DMS114 treated with DMSO at 0.1 percent for 48 hours (cell line): ENCODE results near the gene SNCAIP.
"Not testable (repeated sequence)": the region's sequence is repeated elsewhere in the genome, so short reads cannot be mapped to it uniquely, and the experiment has no call there.

Experiments used
- DNase-seq: peaks from one replicate; lab custom pipeline; 2025; ENCODE audit not compliant: unreplicated experiment; lab: John Stamatoyannopoulos, UW

The SNCAIP gene

GRCh38 chr5:122457178-122457826, 145.3 kb downstream of the SNCAIP start:
- DNase-seq: no peak

DNA sequence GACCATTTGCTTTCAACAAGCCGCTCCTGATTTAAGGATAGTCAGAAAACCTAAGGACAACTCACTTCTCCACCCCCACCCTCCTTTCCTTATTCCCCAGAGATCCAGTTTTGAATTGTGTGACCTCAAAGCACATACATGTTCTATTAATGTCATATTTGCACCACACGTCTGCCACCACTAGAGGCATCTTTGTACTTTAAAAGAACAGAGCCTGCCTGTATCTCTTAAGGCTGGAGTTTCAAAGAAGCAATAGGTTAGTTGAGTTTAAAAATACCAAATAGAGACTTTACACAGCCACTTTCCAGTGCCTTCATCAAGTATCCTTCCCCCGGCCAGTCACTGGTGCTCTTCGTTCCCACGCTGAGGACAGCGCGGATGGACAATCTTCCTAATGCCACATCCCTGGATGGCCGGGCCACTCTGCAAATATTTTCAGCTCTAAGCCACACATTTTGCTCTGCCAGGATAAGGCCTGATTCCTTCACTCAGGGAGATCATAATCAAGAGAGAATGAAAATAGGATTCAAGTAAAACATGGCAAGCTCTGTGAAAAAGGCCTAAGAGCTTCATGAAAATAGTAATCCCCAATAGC, 146.3 kb downstream of the SNCAIP start:
- DNase-seq: no peak

- no peak for DNase-seq
Measured at GRCh38 chr5:122462486-122462885, 150.4 kb downstream of the SNCAIP start.

GRCh38 chr5:122463221-122463620, 151.2 kb downstream of the SNCAIP start:
- DNase-seq: no peak

DNA sequence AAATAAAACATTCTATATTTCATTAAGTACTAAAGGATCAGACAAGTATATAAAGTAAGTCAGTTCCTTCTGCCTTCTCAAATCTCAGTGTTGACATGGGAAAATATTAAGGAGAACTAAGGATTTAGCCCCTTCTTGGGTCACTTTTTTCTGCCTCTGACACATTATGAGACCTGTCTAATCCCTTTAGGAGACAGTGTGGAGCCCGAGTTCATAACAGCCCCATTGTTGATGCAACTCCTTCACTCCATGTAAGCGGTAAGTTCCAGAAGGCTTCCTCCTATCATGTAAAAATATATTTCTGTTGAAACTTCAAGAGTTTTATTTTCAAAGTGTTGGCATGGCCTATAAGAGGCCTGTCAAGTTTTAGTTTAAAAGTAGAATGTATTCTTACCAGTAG, 152.2 kb downstream of the SNCAIP start:
- DNase-seq: no peak

- DNase-seq: no peak
Measured at GRCh38 chr5:122465031-122465577, 153.1 kb downstream of the SNCAIP start.

DNA sequence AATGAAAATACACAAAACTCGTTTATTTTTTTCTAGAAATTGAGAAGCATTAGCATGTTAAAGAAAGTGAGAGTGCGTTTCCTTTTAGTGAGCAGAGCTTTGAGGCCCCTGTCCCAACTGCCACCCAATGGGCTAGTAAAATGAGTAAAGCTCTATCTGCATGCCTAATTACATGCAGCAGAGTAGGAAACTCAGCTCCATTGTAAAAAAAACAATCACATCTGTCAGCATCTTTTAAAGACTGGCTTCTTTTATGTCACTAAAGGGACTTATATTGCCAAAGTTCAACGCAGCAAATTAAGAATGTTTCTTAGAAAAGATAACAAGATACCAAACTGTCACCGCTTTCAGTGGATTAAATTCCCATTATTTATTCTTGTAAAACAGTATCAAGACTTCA, 154.0 kb downstream of the SNCAIP start:
- no peak for DNase-seq

DNA sequence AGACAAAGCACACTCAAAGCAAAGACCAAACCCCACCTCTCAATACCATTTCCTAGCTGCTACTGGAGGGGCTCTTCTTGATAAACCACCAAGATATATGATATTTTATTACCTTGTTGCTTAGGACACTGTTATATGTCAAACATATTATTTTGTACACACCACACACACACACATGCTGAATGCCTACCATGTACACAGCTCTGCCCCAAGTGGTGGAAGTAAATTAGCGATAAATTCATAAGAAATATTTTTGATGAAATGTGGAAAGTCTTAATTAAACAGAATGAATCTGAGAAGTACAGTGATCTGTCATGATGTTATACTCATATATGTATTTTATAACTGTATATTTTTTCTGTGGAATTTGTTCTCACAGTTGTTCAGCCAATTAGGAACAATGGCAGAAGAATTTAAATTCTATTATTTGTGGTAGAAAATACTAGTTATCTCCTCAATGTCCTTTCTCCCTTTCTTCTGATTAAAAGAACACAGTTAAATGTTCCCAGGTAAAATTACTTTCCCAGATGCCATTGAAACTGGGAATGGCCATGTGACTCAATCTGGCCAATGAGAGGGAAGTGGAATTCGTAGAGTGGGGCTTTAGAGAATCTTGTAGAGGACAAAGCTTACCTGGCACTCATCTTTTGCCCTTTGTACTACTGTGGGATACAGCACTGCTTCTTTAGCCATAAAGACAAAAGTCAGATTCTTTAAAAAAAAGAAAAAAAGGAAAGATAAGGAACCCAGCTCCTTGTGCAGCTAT, 156.5 kb downstream of the SNCAIP start:
- DNase-seq: no peak

DNA sequence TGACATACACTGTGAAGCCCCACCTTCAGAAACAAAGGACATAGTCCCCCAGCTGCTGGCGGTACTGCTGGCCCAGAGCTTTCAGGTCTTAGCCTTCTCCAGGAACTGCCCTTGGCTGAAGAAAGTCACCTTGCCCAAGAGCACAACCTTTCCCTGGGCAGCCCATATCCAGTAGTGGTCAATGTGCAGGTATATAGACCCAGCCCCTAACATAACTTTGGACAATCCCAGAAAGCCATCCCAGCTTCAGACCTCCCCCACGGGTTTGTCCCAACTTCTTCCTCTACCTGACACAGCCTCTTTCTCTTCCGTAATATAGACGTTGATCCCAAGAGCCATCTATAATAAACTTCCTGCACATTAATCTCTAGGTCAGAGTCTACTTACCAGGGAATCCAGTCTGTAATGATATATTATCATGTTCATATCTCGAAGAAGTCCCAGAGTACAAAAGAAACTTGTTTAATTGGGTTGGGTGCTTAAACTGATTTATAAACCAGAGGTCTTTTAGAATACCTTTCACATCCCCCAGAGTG, 157.4 kb downstream of the SNCAIP start:
- no peak for DNase-seq

- no peak for DNase-seq
Measured at GRCh38 chr5:122470365-122470764, 158.3 kb downstream of the SNCAIP start.

- no peak for DNase-seq
Measured at GRCh38 chr5:122471031-122471751, 159.2 kb downstream of the SNCAIP start.

- no peak for DNase-seq
Measured at GRCh38 chr5:122471752-122472061, 159.7 kb downstream of the SNCAIP start.

DNA sequence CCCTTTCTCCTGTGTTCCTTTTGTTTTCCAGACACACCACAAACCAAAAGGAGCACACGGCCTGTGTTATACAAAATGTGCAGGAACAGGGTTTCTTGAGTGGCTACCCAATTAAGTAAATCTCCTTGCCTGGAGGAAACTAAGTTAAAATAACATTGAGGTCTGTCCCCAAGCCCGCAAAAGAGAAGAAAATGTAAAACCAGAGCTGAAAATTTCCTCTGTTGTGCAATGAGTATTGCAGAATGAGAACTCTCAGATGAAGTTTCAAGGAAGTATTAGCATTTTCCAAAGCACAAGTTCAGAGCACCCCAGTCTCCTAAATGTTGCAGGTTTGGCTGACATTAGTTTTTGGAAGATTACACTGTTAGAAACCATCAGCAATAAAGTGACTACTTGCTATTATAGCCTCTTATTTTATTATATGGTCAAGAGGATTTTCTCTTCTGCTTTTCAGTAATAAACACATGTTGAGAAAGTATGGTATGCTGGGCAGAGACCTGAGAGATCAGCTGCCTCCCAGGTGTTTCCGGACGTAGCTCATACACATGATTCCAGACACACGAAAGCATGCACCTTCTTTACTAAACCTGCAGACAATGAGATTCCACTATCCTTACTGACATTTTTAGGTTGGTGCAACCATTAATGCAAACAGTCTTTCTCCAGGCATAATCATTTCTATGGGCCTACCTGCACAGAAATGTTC, 161.3 kb downstream of the SNCAIP start:
- DNase-seq: no peak

- DNase-seq: no peak
Measured at GRCh38 chr5:122473941-122474340, 161.9 kb downstream of the SNCAIP start.

GRCh38 chr5:122478741-122479442, 166.9 kb downstream of the SNCAIP start:
- no peak for DNase-seq

GRCh38 chr5:122480146-122480545, 168.1 kb downstream of the SNCAIP start:
- DNase-seq: no peak

DNA sequence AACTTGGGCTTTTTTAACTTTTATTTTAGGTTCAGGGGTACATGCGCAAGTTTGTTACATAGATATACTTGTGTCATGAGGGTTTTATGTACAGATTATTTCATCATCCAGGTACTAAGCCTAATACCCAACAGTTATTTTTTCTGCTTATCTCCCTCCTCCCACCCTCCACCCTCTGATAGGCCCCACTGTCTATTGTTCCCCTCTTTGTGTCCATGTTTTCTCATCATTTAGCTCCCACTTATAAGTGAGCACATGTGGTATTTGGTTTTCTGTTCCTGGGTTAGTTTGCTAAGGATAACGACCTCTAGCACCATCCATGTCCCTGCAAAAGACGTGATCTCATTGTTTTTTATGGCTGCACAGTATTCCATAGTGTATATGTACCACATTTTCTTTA, 172.1 kb downstream of the SNCAIP start:
- no peak for DNase-seq

- no peak for DNase-seq
Measured at GRCh38 chr5:122485226-122485625, 173.2 kb downstream of the SNCAIP start.

DNA sequence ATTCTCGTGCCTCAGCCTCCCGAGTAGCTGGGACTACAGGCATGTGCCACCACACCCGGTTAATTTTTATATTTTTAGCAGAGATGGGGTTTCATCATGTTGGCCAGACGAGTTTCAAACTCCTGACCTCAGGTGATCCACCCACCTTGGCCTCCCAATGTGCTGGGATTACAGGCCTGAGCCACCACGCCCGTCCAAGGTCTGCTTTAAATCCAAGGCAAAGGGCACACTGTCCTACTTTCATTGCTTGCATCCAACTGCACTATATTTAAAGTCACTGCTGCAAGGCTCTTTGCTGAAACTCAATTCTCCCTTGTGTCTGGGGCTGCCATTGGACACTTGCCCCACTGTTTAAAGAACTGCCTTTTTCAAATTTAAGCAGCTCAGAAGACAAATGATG, 174.6 kb downstream of the SNCAIP start:
- DNase-seq: not testable (repeated sequence)

- no peak for DNase-seq
Measured at GRCh38 chr5:122490718-122491117, 178.7 kb downstream of the SNCAIP start.
